DOHH2 (cell line): Measurements from ENCODE around the gene CPED1.

Source experiments
- CTCF ChIP-seq: fragments of 200-600 bp; sonication (generic); IDR thresholded peaks from one replicate; pipeline ENCODE4 v1.5.1; 2014; ENCODE audit warnings: antibody characterized with exemption, mild to moderate bottlenecking, low read depth, low read length; ENCODE audit not compliant: poor library complexity, severe bottlenecking
- EZH2phosphoT487 ChIP-seq: fragments of 200-600 bp; sonication (generic); IDR thresholded peaks from 2 replicates; pipeline ENCODE4 v1.6.1; 2017; ENCODE audit warnings: borderline replicate concordance, mild to moderate bottlenecking, antibody characterized with exemption, low read length, moderate library complexity, mixed read lengths

- TF ChIP-seq CTCF (no peak), EZH2phosphoT487 (no peak)
Observed at GRCh38 chr7:121032645-121033460, 44.3 kb downstream of the CPED1 start.
